K562 (cell line): Measurements from ENCODE around the gene SLC2A6. TPM values are rescaled to one million over a fixed set of nuclear protein-coding genes. Genes with fewer than 3 reads are reported as not detected.
"Not testable (repeated sequence)": the region's sequence is repeated elsewhere in the genome, so short reads cannot be mapped to it uniquely, and the experiment has no call there.

ENCODE experiments used
- ATAC-seq: fragments of 200-7000 bp; cut with Tn5 transposase; 3 replicates; pipeline ENCODE4 v1.9.1; 2020; ENCODE audit warnings: moderate library complexity
- BruUV-seq: library from RNA; stranded (reverse); fragments of 400-500 nt; replicated peaks from 2 replicates; lab custom pipeline; 2021; lab: Mats Ljungman, UMichigan
- CTCF ChIA-PET: fragments of 300-600 bp; formaldehyde crosslinking; extraction: SDS; loops from one replicate; lab custom pipeline; 2021; ENCODE audit warnings: low intra/inter-chr PET ratio; lab: Yijun Ruan, JAX
- POLR2A ChIA-PET: fragments of 300-600, 350-650 bp; sonication (Branson Sonifier 250); formaldehyde crosslinking; extraction: SDS; loops from one replicate; lab custom pipeline; 2021; ENCODE audit warnings: antibody characterized with exemption, inconsistent platforms; lab: Yijun Ruan, JAX
- DNase-seq, 4 experiments: peaks; one replicate each; pipeline versions ENCODE4 v3.0.0 to v3.0.0-alpha.2; 2011 to 2018; ENCODE audit warnings: low spot score in 3 of 4, mixed read lengths in 3 of 4; ENCODE audit errors: extremely low read depth in 1 of 4
- FAIRE-seq: peaks from 2 replicates; lab custom pipeline; 2011; peaks lifted over from hg19 to GRCh38; lab: Jason Lieb, UNC
- H2AFZ ChIP-seq: 2 replicates; pipeline ENCODE4 v1.6.0; 2011; ENCODE audit warnings: low read depth, low read length, control low read depth, inconsistent platforms
- H3K27ac ChIP-seq: fragments of 200-600 bp; 3 replicates; pipeline ENCODE4 v1.8.0; 2011; ENCODE audit warnings: low read depth, mild to moderate bottlenecking, control low read depth, inconsistent platforms, low read length, moderate library complexity, mixed read lengths; ENCODE audit errors: extremely low read depth
- H3K27me3 ChIP-seq, 2 experiments: fragments of 300-600 bp in 1 of 2; 2 replicates in 1 of 2; 3 replicates in 1 of 2; pipeline versions ENCODE4 v1.6.0 to v1.8.0; 2011; ENCODE audit warnings: inconsistent platforms in 2 of 2, low read length in 2 of 2, mild to moderate bottlenecking in 1 of 2, mixed read lengths in 1 of 2, moderate library complexity in 1 of 2; ENCODE audit not compliant: control insufficient read depth in 2 of 2, insufficient read depth in 2 of 2
- H3K36me3 ChIP-seq: fragments of 300-600 bp; 3 replicates; pipeline ENCODE4 v1.8.0; 2011; ENCODE audit warnings: mild to moderate bottlenecking, low read length, inconsistent platforms; ENCODE audit not compliant: control insufficient read depth, insufficient read depth
- H3K4me1 ChIP-seq, 2 experiments: fragments of 200-600 bp in 1 of 2; replicated peaks in 1 of 2; 2 replicates in 1 of 2; 3 replicates in 1 of 2; pipeline versions ENCODE4 v1.5.1 to v1.8.0; 2011; ENCODE audit warnings: inconsistent platforms in 2 of 2, low read length in 2 of 2, mild to moderate bottlenecking in 1 of 2, mixed read lengths in 1 of 2, moderate library complexity in 1 of 2; ENCODE audit not compliant: control insufficient read depth in 2 of 2, insufficient read depth in 2 of 2
- H3K4me2 ChIP-seq: 2 replicates; pipeline ENCODE4 v1.6.1; 2011; ENCODE audit warnings: low read length, control low read depth, inconsistent platforms, mixed read lengths; ENCODE audit not compliant: insufficient read depth
- H3K4me3 ChIP-seq: fragments of 200-600 bp; sonication (generic), shearing (Covaris generic); 2 replicates; pipeline ENCODE4 v1.5.1; 2016; ENCODE audit warnings: control low read depth, inconsistent platforms
- H3K79me2 ChIP-seq: fragments of 200-600 bp; 3 replicates; pipeline ENCODE4 v1.8.0; 2011; ENCODE audit warnings: low read length, inconsistent platforms; ENCODE audit not compliant: control insufficient read depth, insufficient read depth
- H3K9ac ChIP-seq, 2 experiments: 2 replicates each; pipeline versions ENCODE4 v1.6.0 to v1.6.1; 2011; ENCODE audit warnings: low read depth in 2 of 2, low read length in 2 of 2, control low read depth in 1 of 2, inconsistent platforms in 1 of 2, mild to moderate bottlenecking in 1 of 2, mixed read lengths in 1 of 2; ENCODE audit not compliant: insufficient read depth in 1 of 2
- H3K9me1 ChIP-seq: one replicate; pipeline ENCODE4 v1.6.0; 2011; ENCODE audit warnings: inconsistent platforms, mild to moderate bottlenecking, low read length, moderate library complexity; ENCODE audit not compliant: control insufficient read depth, insufficient read depth
- H3K9me3 ChIP-seq: replicated peaks from 2 replicates; pipeline ENCODE4 v1.5.1; 2011; ENCODE audit warnings: low read depth, low read length, inconsistent platforms; ENCODE audit not compliant: control insufficient read depth, insufficient read depth
- H4K20me1 ChIP-seq: replicated peaks from 2 replicates; pipeline ENCODE4 v1.6.1; 2011; ENCODE audit warnings: low read length, inconsistent platforms, mixed read lengths; ENCODE audit not compliant: control insufficient read depth, insufficient read depth
- POLR3A ChIP-seq: IDR thresholded peaks from 2 replicates; pipeline ENCODE4 v1.6.1; 2011; ENCODE audit warnings: borderline replicate concordance, mild to moderate bottlenecking, moderate library complexity; ENCODE audit not compliant: insufficient read length, insufficient read depth; ENCODE audit errors: extremely low read depth
- RBM14 ChIP-seq: fragments of 200-400 bp; formaldehyde crosslinking; IDR thresholded peaks from 2 replicates; pipeline ENCODE4 v1.6.1; 2018; ENCODE audit warnings: low read depth, mild to moderate bottlenecking, low read length, moderate library complexity, borderline replicate concordance; ENCODE audit not compliant: insufficient read depth
- ZNF121 ChIP-seq: sonication (generic); formaldehyde crosslinking; conservative IDR thresholded peaks from 2 replicates; pipeline ENCODE4 v1.8.0; 2022; ENCODE audit warnings: missing genetic modification reagents
- WGBS: fragments of 100-300 bp; shearing (Covaris generic); methylation state at CpG from one replicate; pipeline ENCODE4 v1.1.6; 2016; ENCODE audit warnings: low coverage, mixed read lengths; ENCODE audit not compliant: insufficient coverage; ENCODE audit errors: missing lambda C conversion rate; 5-methylcytosine and 5-hydroxymethylcytosine counted together
- in situ Hi-C: fragments of 300-500 bp; cut with MboI; formaldehyde crosslinking; loops from 4 replicates; pipeline ENCODE4 v1.15.0; 2018; ENCODE audit warnings: inconsistent platforms, mixed read lengths
- intact Hi-C: fragments of 100-400 bp; cut with micrococcal nuclease; formaldehyde crosslinking; loops from 2 replicates; pipeline ENCODE4 v1.14.2; 2022
- polyA plus RNA-seq, 8 experiments: library from polyadenylated mRNA; depleted of rRNA in 4 of 8; stranded (reverse) in 5 of 8; unstranded in 3 of 8; fragments of >200 nt; fragmentation: Nextera tagmentation in 2 of 8; fragmentation: Illumina TruSeq in 1 of 8; extraction: Ambion mirVana in 2 of 8; extraction: Trizol in 1 of 8; gene quantifications; 2 replicates each; pipeline versions ENCODE4 v1.2.1 to v1.2.3, GENCODE V29; 2011 to 2014; ENCODE audit warnings: inconsistent platforms in 1 of 8, missing spikeins in 1 of 8
- total RNA-seq, 7 experiments: library from RNA; depleted of rRNA in 6 of 7; stranded (reverse); fragments of >200 nt in 6 of 7; fragmentation: Illumina TruSeq in 2 of 7; extraction: Trizol in 2 of 7; gene quantifications; 2 replicates each; pipeline versions ENCODE4 v1.2.1 to v1.2.3, GENCODE V29; 2011 to 2021; ENCODE audit warnings: low replicate concordance in 1 of 7

Gene SLC2A6
- total and polyA plus RNA-seq, 9 of the 15 experiments (the other 6 are each of a cell fraction or from before 2014, with no cell fraction given), result 0.04 to 0.38 (median 0.09) TPM; not detected in 3

- H3K4me3 ChIP-seq, result no peak overlapping the region
- peaks cover 7% of the 10 kb centered on the region for H3K9me1 ChIP-seq
- TF ChIP-seq ZNF121 (CRISPR knock-in tag), result peak; percentile 92
- no peak for TF ChIP-seq POLR3A
- no peak for TF ChIP-seq RBM14
- intact Hi-C loops, result no loop called here
- no peak for FAIRE-seq
- H3K9ac ChIP-seq, result no peak overlapping the region
- 2% methylated on average over 7 of the region's 7 CpGs for WGBS
- no peak overlapping the region for H2AFZ ChIP-seq
- no peak for ATAC-seq
- H3K9me3 ChIP-seq, result no peaks in the 10 kb centered on the region
- in situ Hi-C loops, result no loop called here
- no peaks in the 10 kb centered on the region for H3K36me3 ChIP-seq
- peaks cover 0 to 31% of the 10 kb centered on the region in 2 experiments; a peak in 2 of 5 replicates for H3K4me1 ChIP-seq
- no peaks in the 10 kb centered on the region for H3K79me2 ChIP-seq
- BruUV-seq, result no TSS peak
- no peak overlapping the region for H3K27ac ChIP-seq
- ChIA-PET POLR2A (no interaction called here), CTCF (no interaction called here)
- peaks cover 11% of the 10 kb centered on the region; the same call in 1 of the 2 replicates for H4K20me1 ChIP-seq
- H3K4me2 ChIP-seq, result no peak overlapping the region
- no peak for DNase-seq
- peaks cover 22 to 70% of the 10 kb centered on the region in 2 experiments; a peak in 4 of 5 replicates for H3K27me3 ChIP-seq
These were observed 26.3 kb downstream of the SLC2A6 start for GRCh38 chr9:133452562-133452961.

GRCh38 chr9:133451865-133452264, 27.0 kb downstream of the SLC2A6 start:
- POLR2A ChIA-PET, H3K9me1 ChIP-seq, H3K79me2 ChIP-seq, H3K4me3 ChIP-seq, H2AFZ ChIP-seq, CTCF ChIA-PET, H3K9me3 ChIP-seq, H3K4me2 ChIP-seq, H3K27ac ChIP-seq, FAIRE-seq, intact Hi-C loops, H3K36me3 ChIP-seq, BruUV-seq, DNase-seq, in situ Hi-C loops, H3K9ac ChIP-seq, ATAC-seq: not testable (repeated sequence)
- Histone ChIP-seq H3K4me1 (peaks cover 0 to 25% of the 10 kb centered on the region in 2 experiments; a peak in 2 of 5 replicates), H3K27me3 (peaks cover 18 to 63% of the 10 kb centered on the region in 2 experiments; a peak in 4 of 5 replicates), H4K20me1 (peaks cover 11% of the 10 kb centered on the region; the same call in 1 of the 2 replicates)
- 0% methylated on average over 5 of the region's 5 CpGs for WGBS
